ENCODE measurements around the gene AFMID. TPM values are rescaled to one million over a fixed set of nuclear protein-coding genes. Genes with fewer than 3 reads are reported as not detected.

Gene AFMID
- total and polyA plus RNA-seq, 2 of the 8 experiments (the other 6 are each of a cell fraction or from before 2014, with no cell fraction given) = 49.0 to 53.0 TPM

GRCh38 chr17:78168242-78168902, 18.8 kb upstream of the AFMID start, which contains the start of gene SYNGR2:
TSS of gene SYNGR2 (plus strand) at chr17:78168581. CDS start at chr17:78168617, 36 bp downstream.
- peak within 1 kb of the TSS; percentile 81; the same call in 1 of the 2 replicates for H2AFZ ChIP-seq (ENCODE audit: low read length)
- peak within 1 kb of the TSS; percentile 92; the same call in 1 of the 2 replicates for H2BK15ac ChIP-seq (ENCODE audit: low read length)
- H2BK12ac ChIP-seq (ENCODE audit: low read depth, low read length) = peak within 1 kb of the TSS; percentile 68; the same call in 1 of the 2 replicates
- peaks cover 6% of the 10 kb centered on the region for H3K79me1 ChIP-seq (ENCODE audit: low read depth, low read length)
- 5% methylated on average over 16 of the region's 84 CpGs; no CpG with 5 or more reads in 1 of the 2 experiments for WGBS, 2 experiments (ENCODE audit: extremely low coverage in 1 of 2, insufficient coverage in 1 of 2, insufficient read length in 1 of 2, insufficient replicate concordance in 2 of 2, low coverage in 1 of 2, low lambda C conversion rate in 2 of 2, missing lambda C conversion rate in 1 of 2)
- DNase-seq (ENCODE audit: low read depth in 1 of 2, low spot score in 2 of 2) (peak in 1 of 2 experiments; percentile 93), FAIRE-seq (no peak)
- H2BK120ac ChIP-seq (replicated peaks; ENCODE audit: low read depth, low read length) = peak within 1 kb of the TSS; percentile 95
- H3K79me2 ChIP-seq (ENCODE audit: control insufficient read depth in 1 of 2, insufficient read depth in 2 of 2, low read length in 2 of 2) = no peaks in the 10 kb centered on the region
- H3K36me3 ChIP-seq (ENCODE audit: control insufficient read depth in 2 of 4, insufficient read depth in 4 of 4, low read length in 3 of 4) = peaks cover 0 to 9% (median 0%) of the 10 kb centered on the region in 4 experiments; a peak in 2 of 8 replicates
- no peak within 1 kb of the TSS for H3K23ac ChIP-seq (ENCODE audit: insufficient read length)
- H3K4me2 ChIP-seq (ENCODE audit: insufficient read depth in 1 of 2, low read depth in 2 of 2, low read length in 2 of 2) = peak within 1 kb of the TSS; percentile 65 to 83
- peak within 1 kb of the TSS; percentile 89; the same call in 1 of the 2 replicates for H4K8ac ChIP-seq (ENCODE audit: extremely low read depth, insufficient read depth, low read length)
- no peak within 1 kb of the TSS for H3K56ac ChIP-seq (replicated peaks; ENCODE audit: insufficient read length, low read depth, low read length)
- H4K91ac ChIP-seq (replicated peaks; ENCODE audit: insufficient read length, low read length) = peak within 1 kb of the TSS; percentile 73
- H3K4ac ChIP-seq (replicated peaks; ENCODE audit: insufficient read length, low read depth, low read length) = peak within 1 kb of the TSS; percentile 91
- ChIA-PET CTCF (ENCODE audit: partially characterized antibody) (no interaction called here), POLR2A (ENCODE audit: partially characterized antibody) (interaction anchor here (1.4 to 1.5 kb wide), 3 partner anchors 22 to 46 kb away, joined by 4 to 8 read pairs (median 4); partner anchors contain the start of gene BIRC5)
- peak within 1 kb of the TSS; percentile 35; the same call in 1 of the 2 replicates for H2BK5ac ChIP-seq (ENCODE audit: low read depth, low read length)
- H3K18ac ChIP-seq (ENCODE audit: extremely low read depth, low read length) = peak within 1 kb of the TSS; percentile 48
- H3K14ac ChIP-seq (ENCODE audit: insufficient read length) = no peak within 1 kb of the TSS
- H3K4me1 ChIP-seq (replicated peaks in 1 of 4; ENCODE audit: control insufficient read depth in 3 of 4, insufficient read depth in 4 of 4, low read length in 3 of 4) = peaks cover 5 to 36% (median 19%) of the 10 kb centered on the region in 4 experiments
- peak within 1 kb of the TSS in 2 of 4 experiments; percentile 25 to 32; a peak in 3 of 7 replicates for H3K9ac ChIP-seq (replicated peaks in 1 of 4; ENCODE audit: extremely low read depth in 1 of 4, low read depth in 3 of 4, low read length in 3 of 4)
- H3K27ac ChIP-seq (ENCODE audit: low read depth, low read length) = no peak within 1 kb of the TSS
- H3K9me3 ChIP-seq (ENCODE audit: insufficient read depth in 2 of 2, low read depth in 1 of 2, low read length in 1 of 2) = no peaks in the 10 kb centered on the region
- H4K5ac ChIP-seq (ENCODE audit: insufficient read length, low read depth, low read length) = peak within 1 kb of the TSS; percentile 23
- H3K23me2 ChIP-seq (ENCODE audit: low read depth, low read length) = peaks cover 5% of the 10 kb centered on the region; the same call in 1 of the 2 replicates
- no peak within 1 kb of the TSS for H2AK5ac ChIP-seq (ENCODE audit: low read depth, low read length)
- no peaks in the 10 kb centered on the region for H3K27me3 ChIP-seq (replicated peaks in 1 of 4; ENCODE audit: control insufficient read depth in 3 of 4, extremely low read depth in 1 of 4, insufficient read depth in 3 of 4, low read length in 3 of 4)
- peak within 1 kb of the TSS; percentile 57 to 87 (median 65) for H3K4me3 ChIP-seq (ENCODE audit: extremely low read depth in 1 of 4, insufficient read depth in 2 of 4, low read depth in 3 of 4, low read length in 4 of 4)
- no peak within 1 kb of the TSS for H2BK20ac ChIP-seq (ENCODE audit: low read length)
- H4K20me1 ChIP-seq (replicated peaks in 1 of 2; ENCODE audit: control insufficient read depth in 1 of 2, insufficient read depth in 2 of 2, low read length in 2 of 2) = peaks cover 11 to 12% of the 10 kb centered on the region in 2 experiments
- no peak for TF ChIP-seq KDM1A (IDR thresholded peaks at IDR 0.05; ENCODE audit: borderline replicate concordance, low read length)
- no peak; the same call in 1 of the 2 replicates for TF ChIP-seq CREB1 (IDR thresholded peaks at IDR 0.05)
- no peak for TF ChIP-seq MAX (IDR thresholded peaks at IDR 0.05)
- peak in 1 of 2 experiments; percentile 80; a peak in 2 of 3 replicates for TF ChIP-seq EP300 (IDR thresholded peaks at IDR 0.05; ENCODE audit: borderline replicate concordance in 1 of 2, low read depth in 2 of 2, low read length in 2 of 2)
- TF ChIP-seq ATF3 (IDR thresholded peaks at IDR 0.05; ENCODE audit: insufficient read depth, low read depth, low read length) = no peak
- TF ChIP-seq POLR2AphosphoS5 (IDR thresholded peaks at IDR 0.05; ENCODE audit: low read depth, low read length) = no peak; the same call in 1 of the 2 replicates
- TF ChIP-seq JUN (IDR thresholded peaks at IDR 0.05; ENCODE audit: low read depth, low read length) = no peak
- TF ChIP-seq SUZ12 (IDR thresholded peaks at IDR 0.05; ENCODE audit: low read length) = no peak
- no peak for TF ChIP-seq RAD21 (IDR thresholded peaks at IDR 0.05 in 1 of 2, conservative IDR thresholded peaks at IDR 0.05 in 1 of 2; ENCODE audit: low read depth in 2 of 2, low read length in 2 of 2)

All from H1 (cell line).